Ovary (tissue), 1 donor: ENCODE results near the gene LYRM4.

Source experiments
- EP300 ChIP-seq: sonication (generic); formaldehyde crosslinking; IDR thresholded peaks from one replicate; pipeline ENCODE4 v1.6.1; 2017; ENCODE audit warnings: antibody characterized with exemption
- POLR2A ChIP-seq: fragments of 450-650 bp; IDR thresholded peaks from one replicate; pipeline ENCODE4 v1.6.1; 2017; ENCODE audit warnings: antibody characterized with exemption, mild to moderate bottlenecking, moderate library complexity

GRCh38 chr6:5234874-5235273, 25.9 kb downstream of the LYRM4 start:
- no peak for TF ChIP-seq EP300
- TF ChIP-seq POLR2A: no peak
